ENCODE results near the gene TYK2.
"Not testable (repeated sequence)": the region's sequence is repeated elsewhere in the genome, so short reads cannot be mapped to it uniquely, and the experiment has no call there.

Gene TYK2

DNA sequence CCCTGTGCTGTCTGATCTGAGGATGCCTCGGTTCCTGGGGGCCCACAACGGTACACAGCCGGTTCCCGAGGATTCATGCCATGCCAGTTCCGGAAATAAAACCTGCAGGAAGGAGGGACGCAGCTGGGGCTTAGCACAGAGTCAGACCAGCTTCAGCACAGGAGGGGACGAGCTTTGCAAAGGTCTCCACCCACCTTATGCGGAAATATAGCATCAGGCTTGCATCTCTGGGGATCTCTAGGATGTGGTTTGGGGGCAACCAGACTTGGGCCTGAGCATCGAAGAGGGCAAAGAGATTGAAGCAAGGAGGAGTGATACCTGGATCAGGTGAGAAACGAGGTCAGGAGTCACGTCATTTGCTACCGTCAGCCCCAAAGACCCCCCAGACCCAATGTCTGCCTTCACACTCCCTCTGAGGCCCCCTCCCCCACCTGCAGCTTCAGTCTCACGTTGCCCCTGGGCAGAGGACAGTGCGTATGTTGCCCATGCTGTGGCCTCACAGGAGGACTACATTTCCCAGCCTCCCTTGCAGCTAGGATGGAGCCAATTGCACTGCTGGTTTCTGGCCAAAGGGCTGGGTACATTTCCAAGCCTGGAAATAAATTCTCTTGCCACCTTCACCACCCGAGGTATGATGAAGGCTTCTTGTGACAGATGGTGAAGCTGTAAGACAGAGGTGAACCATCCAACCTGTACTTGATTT is 12.1 kb downstream of the TYK2 start:
- FAIRE-seq = no peak

DNA sequence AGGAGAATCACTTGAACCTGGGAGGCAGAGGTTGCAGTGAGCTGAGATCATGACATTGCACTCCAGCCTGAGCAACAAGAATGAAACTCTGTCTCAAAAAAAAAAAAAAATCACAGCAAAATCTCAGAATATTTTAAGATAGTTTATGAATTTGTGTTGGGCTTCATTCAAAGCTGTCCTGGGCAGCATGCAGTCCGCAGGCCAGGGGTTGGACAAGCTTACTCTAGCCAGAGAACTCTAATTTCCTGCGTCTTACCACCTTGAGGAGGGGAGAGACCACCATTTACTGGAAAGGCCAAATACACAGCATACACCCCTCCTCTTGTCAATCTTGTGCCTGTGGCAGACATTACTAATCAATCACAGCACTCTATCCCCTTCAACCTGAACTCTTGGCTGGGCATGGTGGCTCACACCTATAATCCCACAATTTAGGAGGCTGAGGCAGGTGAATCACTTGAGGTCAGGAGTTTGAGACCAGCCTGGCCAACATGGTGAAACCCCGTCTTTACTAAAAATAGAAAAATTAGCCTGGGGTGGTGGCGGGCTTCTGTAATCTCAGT is 13.3 kb downstream of the TYK2 start:
- not testable (repeated sequence) for FAIRE-seq

DNA sequence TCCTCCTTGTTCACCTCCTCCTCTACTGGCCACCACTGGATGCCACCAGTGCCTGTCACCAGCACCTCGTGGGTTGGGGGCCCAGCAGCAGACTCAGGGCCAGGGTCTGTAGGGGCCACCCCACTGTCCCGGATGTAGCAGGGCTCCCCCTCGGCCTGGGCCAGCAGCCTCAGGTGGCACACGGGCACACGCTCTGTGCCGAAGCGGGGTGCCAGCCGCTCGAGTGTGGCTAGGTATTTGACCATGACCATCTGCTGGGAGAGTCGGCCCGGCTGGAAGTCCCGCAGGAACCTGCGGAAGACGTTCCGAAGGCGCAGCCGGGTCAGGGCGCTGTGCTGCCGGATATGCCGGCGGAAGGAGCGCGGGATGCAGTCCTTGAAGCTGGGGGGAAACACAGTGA is 14.9 kb downstream of the TYK2 start:
- no peak for FAIRE-seq

DNA sequence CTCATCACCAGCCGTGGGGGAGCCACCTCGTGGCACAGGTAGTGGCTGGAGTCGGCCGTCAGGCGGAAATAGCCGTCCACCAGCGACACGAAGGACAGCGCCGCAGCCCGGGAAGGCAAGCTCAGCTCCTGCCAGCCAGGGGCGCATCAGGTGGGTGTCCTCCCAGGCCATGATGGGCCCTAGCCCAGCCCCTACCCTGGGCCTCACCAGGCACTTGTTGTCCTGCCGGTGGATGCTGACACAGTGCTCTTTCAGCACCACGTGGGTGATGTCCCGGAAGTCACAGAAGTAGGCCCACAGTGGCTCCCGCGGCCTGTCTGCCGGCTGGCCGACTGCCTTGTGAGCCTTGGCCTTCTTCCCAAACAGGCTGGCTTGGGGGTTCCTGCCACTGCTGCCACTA is 15.7 kb downstream of the TYK2 start:
- no peak for FAIRE-seq

DNA sequence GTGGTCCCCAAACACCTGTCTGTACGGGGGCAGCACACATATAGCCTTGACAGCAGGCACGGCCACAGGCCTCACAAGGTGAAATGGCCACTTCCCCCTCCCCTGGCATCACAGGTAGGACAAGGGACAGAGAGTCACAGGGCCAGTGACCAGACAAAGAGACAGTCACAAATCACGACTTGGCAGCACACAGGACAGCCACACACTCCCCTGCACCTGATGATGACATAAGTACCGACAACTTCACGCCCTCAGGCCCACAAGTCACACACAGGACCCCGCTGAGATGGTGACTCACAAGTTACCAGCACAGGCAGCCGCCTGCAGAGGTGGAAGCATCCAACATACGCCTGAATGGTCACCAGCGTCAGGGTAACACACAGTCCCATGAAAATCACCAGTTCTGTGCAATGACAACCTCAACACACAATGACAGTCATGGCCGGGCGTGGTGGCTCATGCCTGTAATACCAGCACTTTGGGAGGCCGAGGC is 16.5 kb downstream of the TYK2 start:
- FAIRE-seq = no peak

DNA sequence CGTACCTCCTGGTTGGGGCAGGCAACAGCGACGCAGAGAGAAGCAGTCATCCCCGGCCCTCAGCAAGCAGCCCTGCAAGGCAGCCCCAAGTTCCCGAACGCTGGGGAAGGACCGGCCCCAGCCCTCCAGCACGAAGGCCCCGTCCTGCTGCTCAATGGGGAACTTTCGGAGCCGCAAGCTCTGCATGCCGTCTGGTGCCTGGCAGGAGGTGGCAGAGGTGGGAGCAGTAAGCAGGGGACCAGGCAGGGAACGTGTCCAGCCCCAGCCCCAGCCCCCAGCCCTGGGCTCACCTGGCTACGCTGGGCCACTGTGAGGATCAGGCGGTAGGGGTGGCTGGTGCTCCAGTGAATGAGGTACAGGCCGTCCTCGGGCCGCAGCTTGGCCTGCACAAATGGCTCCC is 18.1 kb downstream of the TYK2 start:
- no peak for FAIRE-seq

DNA sequence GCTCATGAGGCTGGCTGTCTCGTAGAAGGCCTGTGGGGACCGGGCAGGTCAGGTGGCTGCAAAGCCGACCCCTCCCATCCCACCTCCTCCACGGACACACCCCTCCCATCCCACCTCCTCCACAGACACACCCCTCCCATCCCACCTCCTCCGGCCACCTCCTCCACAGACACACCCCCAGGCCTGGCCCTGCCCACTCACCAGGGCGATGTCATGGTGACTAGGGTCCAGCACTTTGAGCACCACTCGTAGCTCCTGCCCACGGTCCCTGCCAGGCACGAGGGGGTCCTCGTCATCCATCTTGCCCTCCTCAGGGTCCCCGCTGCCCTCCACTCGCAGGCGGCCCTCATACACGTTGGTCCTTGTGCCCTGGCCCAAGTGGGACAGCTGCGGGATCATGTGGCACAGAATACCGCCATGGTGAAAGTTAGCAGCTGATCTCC is 18.8 kb downstream of the TYK2 start:
- no peak for FAIRE-seq

DNA sequence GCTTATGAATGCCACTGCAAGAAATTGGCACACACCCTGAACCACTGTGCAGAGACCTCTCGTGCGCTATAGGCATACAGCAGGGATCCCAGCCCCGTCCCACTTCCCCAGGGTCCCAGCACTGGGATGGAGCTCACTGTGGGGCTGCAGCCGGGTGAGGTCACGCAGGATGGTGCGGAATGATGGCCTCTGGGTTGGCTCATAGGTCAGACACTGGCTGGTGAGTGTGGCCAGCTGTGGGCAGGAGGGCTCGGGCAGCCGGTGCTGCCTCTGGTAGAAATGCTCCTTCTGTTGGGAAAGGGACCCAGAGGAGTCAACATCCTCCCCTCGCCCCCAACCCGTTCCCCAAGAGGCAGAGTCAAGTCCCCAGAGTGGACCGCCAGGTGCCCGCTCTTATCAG is 23.9 kb downstream of the TYK2 start:
- FAIRE-seq = no peak

DNA sequence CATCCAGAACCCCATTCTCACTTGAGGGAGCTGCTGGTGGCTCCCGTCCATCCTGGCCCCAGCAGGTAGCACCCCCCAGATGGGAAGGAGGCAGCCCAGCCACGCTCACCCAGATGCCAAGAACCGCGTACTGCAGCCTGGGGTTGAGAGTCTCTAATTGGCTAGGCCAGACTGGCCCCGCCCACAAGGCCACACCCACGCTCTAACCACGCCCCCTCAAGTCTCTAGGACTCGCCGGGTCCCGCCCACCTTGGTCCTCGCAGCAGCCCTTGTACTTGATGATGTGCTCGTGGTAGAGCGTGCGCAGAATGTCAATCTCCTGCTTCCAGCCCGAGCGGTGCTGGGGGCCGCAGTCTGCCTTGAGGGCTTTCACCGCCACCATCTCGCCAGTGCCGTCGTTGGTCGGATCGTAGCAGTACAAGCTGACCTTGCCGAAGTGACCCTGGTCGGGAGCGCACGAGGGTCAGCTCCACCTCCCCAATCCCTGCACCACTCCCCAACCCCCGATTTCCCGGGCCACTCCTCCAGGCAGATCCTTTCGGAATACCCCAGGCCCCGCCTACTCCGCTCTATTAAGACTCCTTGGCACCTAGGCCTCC is 26.5 kb downstream of the TYK2 start:
- no peak for FAIRE-seq

DNA sequence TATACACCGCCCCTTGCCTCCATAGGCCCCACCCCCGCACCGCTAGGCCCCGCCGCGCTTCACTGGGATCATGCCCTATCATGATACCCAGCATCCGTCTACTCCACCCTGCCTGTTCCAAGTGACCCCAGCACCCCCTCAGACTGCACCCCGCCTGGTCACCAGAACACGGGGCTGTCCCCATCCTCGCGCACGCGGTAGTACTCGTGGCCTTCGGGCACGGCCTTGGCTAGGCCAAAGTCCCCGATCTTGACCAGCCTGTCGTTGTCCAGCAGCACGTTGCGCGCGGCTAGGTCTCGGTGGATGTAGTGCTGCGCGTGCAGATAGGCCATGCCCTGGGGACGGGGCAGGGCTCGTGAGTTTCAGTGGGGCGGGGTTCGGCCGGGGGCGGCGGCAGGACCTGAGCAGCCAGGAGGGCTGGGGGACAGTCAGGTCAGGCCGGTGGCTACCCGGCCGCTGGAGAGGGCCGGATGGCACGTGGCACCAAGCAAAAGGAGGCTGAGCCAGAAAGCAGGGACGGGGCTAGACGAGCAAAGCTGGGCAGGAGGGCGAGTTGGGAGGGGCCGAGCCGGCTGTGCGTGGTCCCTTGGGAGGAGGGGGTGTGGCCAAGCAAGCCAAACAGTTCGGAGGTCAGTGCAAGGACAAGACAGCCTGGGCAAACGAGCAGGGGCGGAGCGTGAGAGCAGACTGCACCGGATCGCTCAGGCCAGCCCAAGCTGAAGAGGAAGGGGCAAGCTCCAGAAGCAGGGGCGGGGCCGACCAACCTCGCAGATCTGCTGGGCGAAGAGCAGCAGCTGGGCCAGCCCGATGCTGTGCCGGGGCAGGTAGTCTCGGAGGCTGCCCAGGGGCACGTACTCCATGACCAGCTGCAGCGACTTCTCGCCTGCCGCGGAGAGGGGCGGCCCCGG is 27.4 kb downstream of the TYK2 start:
- no peak for FAIRE-seq

DNA sequence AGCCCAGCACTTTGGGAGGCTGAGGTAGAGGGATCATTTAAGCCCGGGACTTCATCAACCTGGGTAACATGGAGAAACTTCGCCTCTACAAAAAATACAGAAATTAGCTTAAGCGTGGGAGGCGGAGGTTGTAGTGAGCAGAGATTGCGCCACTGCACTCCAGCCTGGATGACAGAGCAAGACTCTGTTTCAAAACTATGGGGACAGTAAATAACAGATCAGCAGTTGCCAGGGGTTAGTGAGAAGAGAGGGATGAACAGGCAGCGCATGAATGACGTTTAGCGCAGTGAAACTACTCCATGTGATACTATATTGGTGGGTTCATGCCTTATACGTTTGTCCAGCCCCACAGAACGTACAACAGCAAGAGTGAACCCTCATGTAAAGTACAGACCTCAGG is 33.9 kb downstream of the TYK2 start:
- no peak for FAIRE-seq

DNA sequence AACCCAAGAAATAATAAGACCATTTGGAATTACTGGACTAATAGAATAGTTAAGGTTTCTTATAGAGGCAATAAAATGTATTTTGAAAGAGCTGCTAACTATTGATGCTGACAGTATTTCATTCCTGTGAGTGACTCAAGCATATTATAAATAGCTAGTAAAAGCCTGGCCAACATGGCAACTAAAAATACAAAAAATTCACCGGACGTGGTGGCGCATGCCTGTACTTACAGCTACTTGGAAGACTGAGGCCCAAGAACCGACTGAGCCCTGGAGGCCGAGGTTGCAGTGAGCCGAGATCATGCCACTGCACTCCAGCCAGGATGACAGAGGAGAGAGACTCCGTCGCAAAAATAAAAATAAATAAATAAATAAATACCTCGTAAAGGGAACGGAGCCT is 35.6 kb downstream of the TYK2 start:
- FAIRE-seq = no peak

DNA sequence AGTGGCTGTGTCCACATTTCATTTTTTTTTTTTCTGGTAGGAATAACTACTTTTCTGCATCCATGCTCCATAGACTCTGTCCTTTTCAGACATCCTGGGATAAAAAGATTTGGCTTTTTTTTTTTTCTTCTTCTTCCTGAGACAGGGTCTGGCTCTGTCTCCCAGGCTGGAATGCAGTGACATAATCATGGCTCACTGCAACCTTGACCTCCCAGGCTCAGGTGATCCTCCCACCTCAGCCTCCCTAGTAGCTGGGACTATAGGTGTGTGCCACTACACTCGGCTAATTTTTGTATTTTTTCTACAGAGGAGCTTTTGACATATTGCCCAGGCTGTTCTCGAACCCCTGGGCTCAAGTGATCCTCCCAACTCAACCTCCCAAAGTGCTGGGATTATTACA is 36.9 kb downstream of the TYK2 start:
- no peak for FAIRE-seq

DNA sequence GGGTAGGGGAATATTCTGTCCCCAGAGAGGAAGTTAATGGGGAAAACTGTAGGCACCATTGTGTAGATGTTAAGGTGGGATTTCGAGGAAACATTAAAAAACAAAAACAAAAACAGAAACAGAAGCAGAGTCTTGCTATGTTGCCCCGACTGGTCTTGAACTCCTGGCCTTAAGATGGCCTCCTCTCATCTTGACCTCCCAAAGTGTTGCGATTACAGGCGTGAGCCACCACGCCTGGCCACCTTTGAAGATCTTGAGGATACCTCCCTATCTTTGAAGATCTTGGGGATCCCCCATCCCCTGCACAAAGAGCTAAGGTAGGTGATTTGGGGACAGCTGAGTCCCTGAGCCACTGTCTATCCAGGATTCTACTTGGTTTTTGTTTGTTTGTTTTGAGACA is 40.4 kb downstream of the TYK2 start:
- no peak for FAIRE-seq

DNA sequence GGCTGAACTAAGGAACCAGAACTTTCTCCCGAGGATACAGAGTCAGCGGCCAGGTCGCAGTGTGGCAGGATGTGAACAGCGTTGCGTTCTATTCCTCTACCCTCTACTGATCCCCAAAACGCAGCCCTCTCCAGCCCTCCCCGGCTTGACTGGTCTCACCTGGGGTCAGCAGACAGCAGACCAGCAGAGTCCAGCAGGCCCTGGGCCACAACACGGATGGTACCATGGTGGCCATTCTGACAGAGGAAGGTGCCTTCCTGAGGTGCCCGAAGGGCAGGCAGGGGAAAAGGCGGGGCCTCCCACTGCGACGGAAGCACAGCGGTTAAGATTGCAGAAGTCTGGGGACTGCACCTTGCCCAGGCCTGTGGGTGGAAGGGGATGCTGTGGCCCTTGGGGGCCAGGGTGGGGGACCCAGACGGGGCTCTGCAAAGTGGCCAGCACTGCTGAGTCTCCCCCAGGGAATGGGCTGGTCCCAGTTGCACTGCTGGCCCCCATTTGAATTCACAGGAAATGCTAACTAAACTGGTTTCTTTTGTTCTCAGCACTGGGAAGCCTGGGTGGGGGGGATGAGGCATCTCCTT is 40.9 kb downstream of the TYK2 start, which contains the start of gene ICAM3:
Gene ICAM3, minus strand, starts transcription at position 245 of the 581 bp plus-strand sequence. Its CDS starts 10 bp downstream, at position 235.
- no peak for FAIRE-seq

DNA sequence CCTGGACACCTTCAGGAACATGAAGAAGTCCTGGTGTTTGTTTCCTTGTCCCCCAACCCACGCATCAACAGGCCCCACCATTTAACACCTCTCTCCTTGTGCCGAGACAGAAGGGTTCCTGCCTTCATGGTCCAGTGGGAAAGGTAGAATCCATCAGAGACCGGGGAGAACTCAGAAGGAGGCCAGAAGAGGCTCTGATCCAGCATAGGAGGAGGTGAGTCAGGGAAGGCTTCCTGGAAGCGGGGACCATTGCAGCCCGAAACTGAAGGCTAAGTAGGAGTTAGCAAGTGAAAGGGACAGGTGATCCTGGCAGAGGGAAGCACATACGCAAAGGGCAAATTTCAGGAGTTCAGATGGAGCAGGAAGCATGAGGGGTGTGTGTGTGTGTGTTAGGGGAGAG is 41.4 kb downstream of the TYK2 start:
- FAIRE-seq = no peak

DNA sequence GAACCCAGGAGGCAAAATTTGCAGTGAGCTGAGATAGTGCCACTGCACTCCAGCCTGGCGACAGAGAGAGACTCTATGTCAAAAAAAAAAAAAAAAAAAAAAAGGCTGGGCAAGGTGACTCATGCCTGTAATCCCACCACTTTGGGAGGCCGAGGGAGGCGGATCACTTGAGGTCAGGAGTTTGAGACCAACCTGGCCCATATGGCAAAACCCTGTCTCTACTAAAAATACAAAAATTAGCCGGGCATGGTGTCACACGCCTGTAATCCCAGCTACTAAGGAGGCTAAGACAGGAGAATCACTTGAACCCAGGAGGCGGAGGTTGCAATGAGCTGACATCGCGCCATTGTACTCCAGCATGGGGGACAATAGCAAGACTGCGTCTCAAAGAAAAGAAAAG is 43.6 kb downstream of the TYK2 start:
- not testable (repeated sequence) for FAIRE-seq

DNA sequence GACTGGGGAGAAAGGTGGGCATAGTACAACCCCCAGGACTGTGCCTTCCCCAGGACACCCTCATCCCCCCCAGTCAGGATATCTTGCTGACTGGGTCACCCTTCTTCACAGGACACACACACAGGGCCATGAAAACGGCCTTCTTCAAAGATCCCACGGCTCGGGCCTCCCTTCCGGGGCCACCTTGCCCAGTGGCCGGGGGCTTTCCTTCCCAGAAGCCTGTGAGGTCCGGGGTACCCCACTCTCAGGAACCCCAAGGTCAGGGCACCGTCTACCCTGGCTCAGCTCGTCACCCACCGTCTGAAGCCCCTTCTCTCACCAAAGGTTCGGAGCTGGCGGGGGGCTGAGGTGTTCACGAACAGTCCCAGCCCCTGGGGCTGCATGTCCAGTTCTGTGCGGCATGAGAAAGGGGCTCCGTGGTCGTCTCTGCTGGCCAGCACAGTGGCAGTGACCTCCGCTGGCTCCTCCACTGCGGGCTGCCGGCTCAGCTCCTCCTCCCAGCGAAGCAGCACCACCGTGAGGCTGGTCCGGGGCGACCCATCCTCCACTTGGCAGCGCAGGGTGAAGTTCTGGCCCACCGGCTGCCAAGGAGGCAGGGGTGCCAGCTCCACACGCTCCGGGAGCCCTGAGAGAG is 44.9 kb downstream of the TYK2 start:
- FAIRE-seq = no peak

DNA sequence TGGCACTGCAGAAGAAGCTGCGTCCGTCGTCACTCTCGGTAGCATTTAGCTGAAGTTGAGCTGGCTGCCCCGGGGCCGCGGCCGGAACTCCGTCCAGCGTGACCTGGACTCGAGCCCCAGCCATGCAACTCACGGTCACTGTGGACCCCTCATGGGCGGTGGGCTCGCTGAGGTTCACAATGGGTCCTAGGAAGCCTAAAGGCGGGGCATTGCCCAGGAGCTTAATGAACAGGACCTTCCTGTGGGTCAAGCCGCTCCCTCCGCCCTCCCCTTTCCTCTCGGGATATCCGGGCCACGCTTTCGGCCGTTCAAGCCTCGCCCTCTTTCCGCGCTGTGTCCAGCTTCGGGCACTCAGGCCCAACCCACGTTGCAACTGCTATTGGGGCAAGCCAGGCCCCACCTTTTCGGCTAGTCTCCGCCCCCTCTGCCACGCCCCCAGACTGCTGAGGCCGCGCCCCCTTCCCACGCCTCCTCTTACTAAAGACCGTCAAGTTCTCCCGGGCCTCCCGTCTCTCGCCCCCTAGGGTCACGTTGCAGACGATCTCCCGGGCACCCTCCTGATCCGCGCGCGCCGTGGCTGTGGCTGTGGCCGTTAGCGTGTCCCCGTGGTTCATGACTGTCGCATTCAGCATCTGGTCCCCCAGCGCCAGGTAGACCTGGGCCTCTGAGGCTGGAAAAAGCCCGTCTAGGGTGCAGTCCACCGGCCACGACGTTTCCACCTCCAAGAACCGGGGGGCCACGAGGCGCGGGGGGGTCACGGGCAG is 45.6 kb downstream of the TYK2 start:
- FAIRE-seq = peak; percentile 97

DNA sequence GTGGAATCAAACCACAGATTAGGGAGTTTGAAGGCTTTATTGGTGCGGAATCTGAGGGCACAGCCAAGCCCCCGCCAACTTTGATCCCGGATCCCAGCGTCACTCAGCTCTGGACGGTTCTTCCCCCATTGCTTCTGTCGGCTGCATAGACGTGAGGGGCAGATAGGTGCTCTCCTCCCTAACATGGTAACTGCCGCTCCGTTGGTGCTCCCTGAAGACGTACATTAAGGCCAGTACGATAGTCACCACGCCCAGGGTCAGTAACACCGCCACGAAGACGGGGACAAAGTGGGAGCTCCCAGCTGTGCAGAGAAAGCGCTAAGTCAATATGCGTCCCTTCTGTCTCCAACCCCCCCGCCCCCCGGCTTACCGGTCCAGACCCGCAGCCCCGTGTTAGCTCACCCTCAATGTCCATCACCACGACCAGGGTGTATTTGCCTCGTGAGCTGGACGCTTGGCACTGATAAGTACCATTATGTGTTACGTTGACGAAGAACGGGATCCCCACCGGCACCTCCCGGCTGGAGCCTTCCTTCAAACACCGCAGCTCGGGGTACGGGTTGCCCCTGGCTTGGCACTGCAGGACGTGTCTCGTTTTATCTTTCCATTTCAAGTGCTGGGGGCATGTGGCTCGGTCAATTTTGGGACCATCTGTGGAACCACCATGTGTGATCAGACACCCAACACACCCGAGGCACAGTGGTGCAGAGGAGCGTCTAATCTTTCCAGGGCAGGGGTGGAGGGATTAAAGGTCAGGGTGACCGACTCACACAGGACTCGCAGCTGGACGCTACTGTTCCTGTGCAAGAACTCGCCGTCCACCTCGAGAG is 46.4 kb downstream of the TYK2 start:
- FAIRE-seq = no peak
